HL-60 (cell line): ENCODE data around the gene CEP97.

ENCODE experiments used
- POLR2AphosphoS5 ChIP-seq: IDR thresholded peaks from 2 replicates; pipeline ENCODE4 v1.6.1; 2012; ENCODE audit warnings: low read depth
- SPI1 ChIP-seq: IDR thresholded peaks from 2 replicates; pipeline ENCODE4 v1.6.1; 2012; ENCODE audit warnings: low read depth, mild to moderate bottlenecking, borderline replicate concordance
- TF ChIP-seq, protein P1 (sequence below): IDR thresholded peaks from one replicate; pipeline ENCODE4 v1.5.1; 2011; ENCODE audit warnings: low read length, control low read depth, inconsistent platforms; ENCODE audit not compliant: insufficient read depth

DNA sequence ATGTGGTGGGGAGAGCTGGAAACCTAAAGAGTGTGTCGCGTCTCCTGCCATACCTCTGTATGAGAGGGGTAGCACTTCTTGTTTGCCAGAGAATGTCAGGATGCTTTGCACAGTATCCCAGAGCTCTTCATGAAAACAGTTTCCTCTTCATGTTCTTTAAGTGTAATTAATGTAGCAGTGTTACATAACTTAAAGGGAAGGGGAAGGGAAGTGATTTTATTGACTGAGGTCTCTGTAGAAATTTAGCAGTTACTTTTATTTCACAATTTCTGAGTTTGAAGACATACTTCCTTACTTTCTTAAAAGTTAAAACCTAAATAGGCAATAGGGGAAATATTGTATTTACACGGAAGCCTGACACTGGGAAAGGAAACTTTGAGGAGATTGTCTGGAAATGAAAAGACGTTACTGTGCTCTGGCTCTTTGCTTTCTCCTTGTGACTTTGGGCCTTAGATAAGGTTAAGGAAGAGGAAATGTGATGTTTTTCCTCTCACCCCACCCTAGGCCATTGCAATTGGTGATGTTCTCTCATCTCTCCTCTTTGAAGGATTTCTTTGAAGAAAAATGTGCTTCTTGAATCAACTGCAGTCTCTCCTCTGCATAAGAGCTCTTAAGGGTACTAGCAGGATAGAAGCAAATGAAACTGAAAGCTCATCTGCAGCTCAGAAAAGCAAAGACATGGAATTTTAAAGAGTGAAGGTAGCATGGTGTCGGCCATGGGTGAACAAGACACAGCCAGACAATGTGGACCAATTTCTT lies 60.6 kb downstream of the CEP97 start:
- TF ChIP-seq, protein P1, sequence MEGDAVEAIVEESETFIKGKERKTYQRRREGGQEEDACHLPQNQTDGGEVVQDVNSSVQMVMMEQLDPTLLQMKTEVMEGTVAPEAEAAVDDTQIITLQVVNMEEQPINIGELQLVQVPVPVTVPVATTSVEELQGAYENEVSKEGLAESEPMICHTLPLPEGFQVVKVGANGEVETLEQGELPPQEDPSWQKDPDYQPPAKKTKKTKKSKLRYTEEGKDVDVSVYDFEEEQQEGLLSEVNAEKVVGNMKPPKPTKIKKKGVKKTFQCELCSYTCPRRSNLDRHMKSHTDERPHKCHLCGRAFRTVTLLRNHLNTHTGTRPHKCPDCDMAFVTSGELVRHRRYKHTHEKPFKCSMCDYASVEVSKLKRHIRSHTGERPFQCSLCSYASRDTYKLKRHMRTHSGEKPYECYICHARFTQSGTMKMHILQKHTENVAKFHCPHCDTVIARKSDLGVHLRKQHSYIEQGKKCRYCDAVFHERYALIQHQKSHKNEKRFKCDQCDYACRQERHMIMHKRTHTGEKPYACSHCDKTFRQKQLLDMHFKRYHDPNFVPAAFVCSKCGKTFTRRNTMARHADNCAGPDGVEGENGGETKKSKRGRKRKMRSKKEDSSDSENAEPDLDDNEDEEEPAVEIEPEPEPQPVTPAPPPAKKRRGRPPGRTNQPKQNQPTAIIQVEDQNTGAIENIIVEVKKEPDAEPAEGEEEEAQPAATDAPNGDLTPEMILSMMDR: no peak
- no peak for TF ChIP-seq POLR2AphosphoS5
- peak; percentile 87 for TF ChIP-seq SPI1
